RWPE1 (cell line): ENCODE data around the gene LGMN.
"Not testable (repeated sequence)": the region's sequence is repeated elsewhere in the genome, so short reads cannot be mapped to it uniquely, and the experiment has no call there.

Source experiments
- CTCF ChIA-PET: fragments of 350-600 bp; sonication (Branson Sonifier 250); formaldehyde crosslinking; extraction: SDS; loops from one replicate; lab custom pipeline; 2021; lab: Yijun Ruan, JAX
- POLR2A ChIA-PET: fragments of 400-600 bp; formaldehyde crosslinking; extraction: SDS; loops from one replicate; lab custom pipeline; 2020; ENCODE audit warnings: antibody characterized with exemption; ENCODE audit not compliant: low non-redundant PET; lab: Yijun Ruan, JAX
- DNase-seq: peaks from one replicate; pipeline ENCODE4 v3.0.0; 2012; ENCODE audit warnings: low spot score
- H3K27ac ChIP-seq: fragments of 450-650 bp; 2 replicates; pipeline ENCODE4 v1.5.1; 2017
- CTCF ChIP-seq: fragments of 450-650 bp; conservative IDR thresholded peaks from 2 replicates; pipeline ENCODE4 v1.5.1; 2017; ENCODE audit warnings: low read depth, mild to moderate bottlenecking

LGMN gene

GRCh38 chr14:92683041-92683440 lies 65.4 kb downstream of the LGMN start:
- ChIA-PET POLR2A (no interaction called here), CTCF (interaction anchor here (0.5 to 0.8 kb wide), 5 partner anchors 14 to 709 kb away, joined by 3 to 8 read pairs (median 4); no protein-coding TSS in a partner anchor)
- H3K27ac ChIP-seq: no peak overlapping the region

GRCh38 chr14:92680781-92681650 lies 67.4 kb downstream of the LGMN start:
- TF ChIP-seq CTCF: peak; percentile 91
- ChIA-PET CTCF (interaction anchor here (0.5 to 1.4 kb wide), 7 partner anchors 11 to 559 kb away, joined by 3 to 5 read pairs (median 3); no protein-coding TSS in a partner anchor), POLR2A (no interaction called here)
- no peak overlapping the region for H3K27ac ChIP-seq
- DNase-seq: peak; percentile 83

More at GRCh38 chr14:92683041-92683440, 65.4 kb downstream of the LGMN start:
- no peak for DNase-seq
- TF ChIP-seq CTCF: no peak

DNA sequence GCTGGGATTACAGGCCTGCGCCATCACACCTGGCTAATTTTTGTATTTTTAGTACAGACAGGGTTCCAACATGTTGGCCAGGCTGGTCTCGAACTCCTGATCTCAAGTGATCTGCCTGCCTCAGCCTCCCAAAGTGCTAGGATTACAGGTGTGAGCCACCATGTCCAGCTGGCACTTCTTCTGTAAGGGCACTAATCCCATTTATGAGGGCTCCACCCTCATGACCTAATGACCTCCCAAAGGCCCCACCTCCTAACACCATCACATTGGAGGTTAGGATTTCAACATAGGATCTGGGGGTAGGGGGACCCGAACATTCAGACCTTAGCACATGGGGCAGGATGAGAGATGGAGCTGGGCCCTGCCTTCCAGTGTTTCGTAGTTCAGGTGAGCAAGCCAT lies 68.1 kb downstream of the LGMN start:
- DNase-seq, H3K27ac ChIP-seq, POLR2A ChIA-PET: not testable (repeated sequence)
- CTCF ChIA-PET: interaction anchor here (0.5 to 1.4 kb wide), 4 partner anchors 10 to 182 kb away, joined by 3 to 5 read pairs (median 3); no protein-coding TSS in a partner anchor

DNA sequence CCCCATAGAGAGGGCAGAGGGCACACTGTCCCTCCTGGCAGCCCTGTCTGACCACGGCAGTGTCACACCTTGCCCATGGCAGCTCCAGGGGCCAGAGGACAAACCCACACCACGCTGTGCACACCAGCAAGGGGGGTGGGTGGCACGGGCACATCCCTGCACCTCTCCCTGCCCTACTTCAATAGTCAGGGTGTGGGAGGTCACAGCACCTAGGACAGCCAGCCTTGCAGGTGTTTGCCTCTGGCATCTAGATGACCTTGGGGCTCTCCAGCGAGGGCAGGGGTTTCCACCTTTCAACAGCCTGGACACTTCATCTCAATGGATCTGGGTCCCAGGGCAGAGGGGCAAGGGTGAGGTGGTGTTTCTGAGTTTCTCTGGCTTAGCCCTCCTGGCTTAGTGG lies 69.2 kb downstream of the LGMN start:
- TF ChIP-seq CTCF: no peak
- no peak overlapping the region for H3K27ac ChIP-seq
- CTCF ChIA-PET: no interaction called here
- POLR2A ChIA-PET: no interaction called here
- no peak for DNase-seq

DNA sequence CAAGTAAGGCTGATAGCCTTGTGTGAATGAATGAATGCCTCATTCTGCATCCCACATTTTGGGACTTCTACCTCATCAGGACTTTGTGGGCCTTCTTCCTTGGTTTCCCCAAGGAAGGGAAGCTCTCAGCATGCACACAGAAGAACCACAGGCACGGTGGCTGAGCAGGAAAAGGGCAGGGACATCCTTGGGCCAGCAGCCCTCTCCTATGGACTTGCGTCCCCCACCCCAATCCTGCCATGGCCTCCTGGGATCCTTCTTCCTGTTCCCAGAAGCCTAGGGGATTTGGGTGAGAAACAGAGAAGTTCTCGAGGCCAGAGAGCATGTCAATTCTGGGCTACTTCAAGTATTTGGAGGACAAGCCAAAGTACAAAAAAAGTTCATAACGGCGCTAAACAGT lies 69.7 kb downstream of the LGMN start:
- H3K27ac ChIP-seq: no peak overlapping the region
- ChIA-PET POLR2A (no interaction called here), CTCF (no interaction called here)
- DNase-seq: no peak
- no peak for TF ChIP-seq CTCF

DNA sequence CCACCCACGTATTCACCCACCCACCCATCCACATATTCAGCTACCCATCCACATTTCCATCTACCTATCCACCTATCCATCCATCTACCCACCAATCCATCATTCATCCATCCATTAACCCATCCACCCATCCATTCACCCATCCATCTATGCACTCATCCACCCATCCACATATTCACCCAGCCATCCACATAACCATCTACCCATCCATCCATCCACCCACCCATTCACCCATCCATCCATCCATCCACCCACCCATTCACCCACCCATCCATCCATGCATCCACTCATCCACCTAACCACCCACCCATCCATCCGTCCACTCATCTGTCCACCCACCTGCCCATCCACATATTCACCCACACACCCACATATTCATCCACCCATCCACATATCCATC lies 70.5 kb downstream of the LGMN start:
- H3K27ac ChIP-seq: no peak overlapping the region
- TF ChIP-seq CTCF: no peak
- CTCF ChIA-PET: no interaction called here
- no peak for DNase-seq
- POLR2A ChIA-PET: no interaction called here
